A673 (cell line): ENCODE results near the gene IGSF21.

Experiments
- EZH2 ChIP-seq: fragments of 200-600 bp; sonication (generic); IDR thresholded peaks from 2 replicates; pipeline ENCODE4 v1.6.1; 2017; ENCODE audit warnings: borderline replicate concordance, low read depth, mild to moderate bottlenecking, mixed read lengths, antibody characterized with exemption, low read length; ENCODE audit not compliant: poor library complexity, severe bottlenecking
- TF ChIP-seq, protein P1 (sequence below): fragments of 300-800, 200-600 bp; sonication (generic); conservative IDR thresholded peaks from 2 replicates; pipeline ENCODE4 v1.5.1; 2017; ENCODE audit warnings: low read depth, mild to moderate bottlenecking, antibody characterized with exemption, low read length, moderate library complexity, mixed read lengths

DNA sequence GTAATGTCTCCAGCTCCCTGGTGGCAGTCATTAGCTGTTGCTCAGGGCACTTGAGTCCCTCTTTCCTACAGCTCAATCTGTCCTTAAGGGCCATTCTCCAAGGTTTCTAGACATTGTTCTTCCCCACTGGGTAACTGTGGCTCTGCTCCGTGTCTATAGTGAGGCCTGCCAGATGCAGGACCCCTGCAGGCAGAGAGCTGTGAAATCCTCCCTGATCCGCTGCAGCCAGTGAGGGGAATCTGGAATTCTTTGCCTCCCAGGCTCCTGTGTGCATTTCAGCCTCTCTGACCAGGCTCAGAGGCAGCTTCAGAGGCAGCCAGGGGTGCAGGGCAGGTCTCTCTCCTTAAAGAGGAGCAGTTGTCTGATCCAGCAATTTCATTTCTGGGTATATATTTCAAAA lies 14.4 kb upstream of the IGSF21 start:
- no peak for TF ChIP-seq EZH2
- TF ChIP-seq, protein P1, sequence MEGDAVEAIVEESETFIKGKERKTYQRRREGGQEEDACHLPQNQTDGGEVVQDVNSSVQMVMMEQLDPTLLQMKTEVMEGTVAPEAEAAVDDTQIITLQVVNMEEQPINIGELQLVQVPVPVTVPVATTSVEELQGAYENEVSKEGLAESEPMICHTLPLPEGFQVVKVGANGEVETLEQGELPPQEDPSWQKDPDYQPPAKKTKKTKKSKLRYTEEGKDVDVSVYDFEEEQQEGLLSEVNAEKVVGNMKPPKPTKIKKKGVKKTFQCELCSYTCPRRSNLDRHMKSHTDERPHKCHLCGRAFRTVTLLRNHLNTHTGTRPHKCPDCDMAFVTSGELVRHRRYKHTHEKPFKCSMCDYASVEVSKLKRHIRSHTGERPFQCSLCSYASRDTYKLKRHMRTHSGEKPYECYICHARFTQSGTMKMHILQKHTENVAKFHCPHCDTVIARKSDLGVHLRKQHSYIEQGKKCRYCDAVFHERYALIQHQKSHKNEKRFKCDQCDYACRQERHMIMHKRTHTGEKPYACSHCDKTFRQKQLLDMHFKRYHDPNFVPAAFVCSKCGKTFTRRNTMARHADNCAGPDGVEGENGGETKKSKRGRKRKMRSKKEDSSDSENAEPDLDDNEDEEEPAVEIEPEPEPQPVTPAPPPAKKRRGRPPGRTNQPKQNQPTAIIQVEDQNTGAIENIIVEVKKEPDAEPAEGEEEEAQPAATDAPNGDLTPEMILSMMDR = no peak
